Inflammatory macrophage (primary cell): ENCODE results near the gene CEP135.

Source experiments
- DNase-seq, 2 donors: peaks; one replicate each; pipeline ENCODE4 v3.0.0-alpha.2; 2020 to 2022

CEP135 gene

DNA sequence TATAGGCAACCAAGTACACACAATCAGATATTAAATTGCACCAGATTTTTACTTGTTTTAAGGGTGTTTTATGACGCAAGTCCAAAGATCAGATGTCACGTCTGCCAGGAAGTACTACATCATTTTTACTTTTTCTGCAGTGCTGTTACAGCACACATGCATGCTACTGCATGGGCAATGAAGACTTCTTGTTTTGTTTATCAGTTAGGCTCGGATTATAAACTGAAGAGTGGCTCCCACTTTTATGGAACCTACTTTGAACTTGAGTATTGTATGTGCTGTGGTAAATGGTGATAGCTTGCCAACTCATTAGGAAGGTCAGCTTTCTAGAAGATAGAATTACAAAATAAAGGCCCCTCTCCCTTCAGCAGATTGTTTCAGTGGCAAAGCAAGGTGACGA lies 131.6 kb downstream of the CEP135 start:
- DNase-seq = no peak

DNA sequence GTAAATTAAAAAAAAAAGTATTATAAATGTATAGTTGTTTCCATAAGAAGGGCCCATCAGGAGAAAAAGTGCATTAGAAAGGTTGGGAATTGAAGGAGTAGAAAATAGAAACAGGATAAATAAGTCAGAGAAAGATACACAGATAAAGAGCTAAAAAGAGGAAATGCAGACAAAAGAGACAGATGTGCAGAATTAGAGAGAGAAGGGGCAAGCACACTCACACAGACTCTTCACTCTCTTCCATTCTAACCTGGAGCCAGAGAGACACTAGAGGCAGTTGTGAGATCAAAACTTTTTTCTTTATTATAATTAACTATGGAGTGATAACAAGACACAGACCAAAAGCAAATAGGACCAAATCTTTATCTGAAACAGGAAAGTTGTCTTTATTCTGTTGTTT lies 134.1 kb downstream of the CEP135 start:
- DNase-seq = no peak
